Small intestine (tissue), 7 donors: ENCODE measurements around the gene XPO6. TPM values are rescaled to one million over a fixed set of nuclear protein-coding genes. Genes with fewer than 3 reads are reported as not detected.
"Not testable (repeated sequence)": the region's sequence is repeated elsewhere in the genome, so short reads cannot be mapped to it uniquely, and the experiment has no call there.

Source experiments
- DNase-seq, 2 donors: peaks; one replicate each; pipeline versions ENCODE4 v3.0.0 to v3.0.0-alpha.2; 2013
- FAIRE-seq: peaks from 2 replicates; lab custom pipeline; 2012; peaks lifted over from hg19 to GRCh38; lab: Jason Lieb, UNC
- H3K27ac ChIP-seq, 3 donors: one replicate each; pipeline ENCODE4 v1.5.1; 2013; ENCODE audit warnings: low read length in 2 of 3, mild to moderate bottlenecking in 2 of 3, control low read depth in 1 of 3, inconsistent platforms in 1 of 3, low read depth in 1 of 3, moderate library complexity in 1 of 3
- H3K27me3 ChIP-seq, 3 donors: one replicate each; pipeline ENCODE4 v1.6.1; 2013; ENCODE audit warnings: low read length in 3 of 3, inconsistent platforms in 1 of 3; ENCODE audit not compliant: control insufficient read depth in 3 of 3, insufficient read depth in 3 of 3
- H3K36me3 ChIP-seq, 3 donors: one replicate each; pipeline ENCODE4 v1.6.1; 2013; ENCODE audit warnings: low read length in 3 of 3, inconsistent platforms in 1 of 3, low read depth in 1 of 3, mild to moderate bottlenecking in 1 of 3, moderate library complexity in 1 of 3; ENCODE audit not compliant: control insufficient read depth in 3 of 3, insufficient read depth in 2 of 3
- H3K4me1 ChIP-seq, 3 donors: one replicate each; pipeline ENCODE4 v1.6.1; 2013; ENCODE audit warnings: low read length in 2 of 3, inconsistent platforms in 1 of 3, low read depth in 1 of 3, mild to moderate bottlenecking in 1 of 3, moderate library complexity in 1 of 3; ENCODE audit not compliant: control insufficient read depth in 3 of 3, insufficient read depth in 2 of 3
- H3K4me3 ChIP-seq, 3 donors: one replicate each; pipeline ENCODE4 v1.5.1; 2013; ENCODE audit warnings: low read length in 3 of 3, control low read depth in 1 of 3, inconsistent platforms in 1 of 3, low read depth in 1 of 3, mild to moderate bottlenecking in 1 of 3, moderate library complexity in 1 of 3
- H3K9me3 ChIP-seq, 2 donors: one replicate each; pipeline ENCODE4 v1.6.1; 2013; ENCODE audit warnings: low read depth in 1 of 2, low read length in 1 of 2; ENCODE audit not compliant: control insufficient read depth in 2 of 2, insufficient read depth in 1 of 2
- WGBS, 3 donors: extraction: QIAGEN DNeasy Blood & Tissue Kit; methylation state at CpG; one replicate each; pipeline ENCODE4 v1.1.7; 2013; 5-methylcytosine and 5-hydroxymethylcytosine counted together
- polyA plus RNA-seq, 4 donors: library from polyadenylated mRNA; stranded (reverse) in 3 of 4; unstranded in 1 of 4; fragments of 200-250 nt in 3 of 4; fragments of 120-200 nt in 1 of 4; gene quantifications; one replicate each; pipeline versions ENCODE4 v1.2.1 to v1.2.3, GENCODE V29; 2013
- donor health status: healthy with polysubstance abuse.
- donor health status: control.
- donor health status: control.
- donor health status: Bipolar disorder and iron deficiency.
- donor health status: healthy.

Gene XPO6
- polyA plus RNA-seq, 4 donors = 51.1 to 78.1 (median 56.7) TPM

DNA sequence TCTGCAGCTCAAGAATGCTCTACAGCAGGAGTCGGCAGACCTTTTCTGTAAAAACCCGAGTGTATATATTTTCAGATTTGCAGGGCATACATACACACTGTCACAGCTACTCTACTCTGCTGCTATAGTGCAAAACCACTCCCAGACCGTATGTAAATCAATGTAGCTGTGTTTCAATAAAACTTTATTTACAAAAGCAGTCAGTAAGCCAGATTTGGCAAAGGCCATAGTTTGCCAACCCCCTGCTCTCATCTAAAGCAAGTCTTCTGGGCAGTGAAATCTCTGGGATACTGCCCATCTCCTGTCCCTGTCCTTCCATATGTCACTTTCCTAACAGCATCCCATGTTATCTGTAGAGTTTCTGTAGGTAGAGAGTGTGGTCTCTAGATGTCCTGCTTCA, 91.0 kb downstream of the XPO6 start:
- Histone ChIP-seq H3K27ac (no peak overlapping the region), H3K27me3 (no peaks in the 10 kb centered on the region), H3K36me3 (peaks cover 5 to 32% (median 23%) of the 10 kb centered on the region in 3 donors), H3K4me3 (no peak overlapping the region), H3K4me1 (no peaks in the 10 kb centered on the region), H3K9me3 (no peaks in the 10 kb centered on the region)
- no peak for FAIRE-seq
- DNase-seq = no peak
- 88 to 94% (median 91%) methylated on average over 3 of the region's 3 CpGs for WGBS, 3 donors

DNA sequence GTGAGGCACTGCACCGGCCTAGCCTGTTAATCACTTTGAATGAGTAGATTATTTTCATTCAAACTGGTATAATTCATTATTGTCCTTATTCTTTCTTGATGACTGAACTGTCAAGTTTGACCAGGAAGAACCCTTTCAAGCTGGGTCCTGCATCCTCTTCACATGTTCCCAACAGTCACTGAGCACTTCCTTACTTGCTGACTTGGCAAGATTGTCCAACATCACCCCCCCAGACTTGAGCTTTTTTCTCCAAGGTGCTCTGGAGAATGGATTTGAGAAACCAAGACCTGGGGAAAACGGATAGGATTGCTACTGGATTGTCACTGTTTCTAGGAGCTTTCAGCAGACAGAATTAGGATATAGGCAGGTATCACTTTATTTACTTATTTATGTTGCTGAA, 93.1 kb downstream of the XPO6 start:
- Histone ChIP-seq H3K4me3 (no peak overlapping the region), H3K9me3 (no peaks in the 10 kb centered on the region), H3K4me1 (no peaks in the 10 kb centered on the region), H3K27ac (no peak overlapping the region), H3K36me3 (peaks cover 9 to 24% (median 23%) of the 10 kb centered on the region in 3 donors), H3K27me3 (no peaks in the 10 kb centered on the region)
- DNase-seq = no peak
- FAIRE-seq = no peak
- WGBS, 3 donors = 48 to 50% (median 48%) methylated on average over 2 of the region's 2 CpGs

DNA sequence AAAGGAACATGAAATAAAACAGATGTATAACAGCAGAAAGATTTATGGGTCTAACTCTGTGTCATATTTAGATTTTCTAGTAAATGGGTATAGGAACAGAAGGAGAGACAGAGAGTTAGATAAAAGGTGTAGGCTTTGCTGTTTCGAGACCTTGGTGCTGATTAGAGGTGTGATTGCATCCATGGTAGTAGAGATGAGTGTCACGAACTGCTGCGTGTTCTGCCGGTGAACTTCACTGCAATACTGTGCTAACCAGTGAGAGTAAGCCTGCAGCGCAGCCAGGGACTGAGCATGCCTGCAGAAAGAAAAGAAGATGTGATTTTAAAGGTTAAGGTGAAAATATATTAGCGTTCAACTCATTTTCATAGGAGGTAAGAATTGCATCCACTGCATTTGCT, 94.6 kb downstream of the XPO6 start:
- H3K4me1 ChIP-seq = no peaks in the 10 kb centered on the region

DNA sequence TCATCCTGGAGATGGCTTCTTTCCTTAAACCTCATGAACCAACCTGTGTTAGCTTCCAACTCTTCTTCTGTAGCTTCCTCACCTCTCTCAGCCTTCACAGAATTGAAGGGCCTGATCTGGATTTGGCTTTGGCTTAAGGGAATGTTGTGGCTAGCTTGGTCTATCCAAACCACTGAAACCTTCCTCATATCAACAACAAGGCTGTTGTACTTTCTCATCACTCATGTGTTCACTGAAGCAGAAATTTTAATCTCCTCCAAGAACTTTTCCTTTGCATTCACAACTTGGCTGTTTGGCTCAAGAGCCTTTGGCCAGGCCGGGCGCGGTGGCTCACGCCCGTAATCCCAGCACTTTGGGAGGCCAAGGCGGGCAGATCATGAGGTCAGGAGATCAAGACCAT, 95.9 kb downstream of the XPO6 start:
- peaks cover 18 to 34% (median 19%) of the 10 kb centered on the region in 3 donors for H3K36me3 ChIP-seq
- H3K27me3 ChIP-seq, H3K4me3 ChIP-seq, DNase-seq, H3K27ac ChIP-seq, FAIRE-seq, H3K9me3 ChIP-seq, H3K4me1 ChIP-seq: not testable (repeated sequence)
- WGBS, 3 donors = 96 to 98% (median 97%) methylated on average over 6 of the region's 6 CpGs

More for the DNA sequence above, 94.6 kb downstream of the XPO6 start:
- H3K27ac ChIP-seq = no peak overlapping the region
- 93 to 95% (median 94%) methylated on average over 6 of the region's 6 CpGs for WGBS, 3 donors
- peaks cover 13 to 27% (median 22%) of the 10 kb centered on the region in 3 donors for H3K36me3 ChIP-seq
- no peak for DNase-seq
- FAIRE-seq = no peak
- H3K9me3 ChIP-seq = no peaks in the 10 kb centered on the region
- no peak overlapping the region for H3K4me3 ChIP-seq
- H3K27me3 ChIP-seq = no peaks in the 10 kb centered on the region

DNA sequence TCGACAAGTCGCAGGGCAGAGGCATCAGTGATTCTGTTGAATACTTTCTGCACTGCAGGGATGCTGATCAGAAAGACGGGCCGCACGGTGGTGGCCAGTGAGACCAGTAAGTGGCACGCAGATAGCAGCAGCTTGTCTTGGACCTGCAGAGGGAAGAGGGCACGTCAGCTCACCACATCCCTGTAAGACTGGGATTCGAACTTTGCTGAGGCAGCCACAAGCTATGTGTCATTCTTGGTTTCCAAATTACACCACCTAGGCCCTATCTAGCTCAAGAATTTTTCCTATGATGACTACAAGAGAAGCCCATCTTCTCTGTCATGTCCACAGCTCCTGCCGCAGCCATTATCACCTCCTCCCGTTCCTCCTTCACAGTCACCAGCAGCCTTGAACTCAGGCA, 98.9 kb downstream of the XPO6 start:
- Histone ChIP-seq H3K27ac (no peak overlapping the region), H3K36me3 (peaks cover 15 to 45% (median 16%) of the 10 kb centered on the region in 3 donors), H3K27me3 (no peaks in the 10 kb centered on the region), H3K9me3 (no peaks in the 10 kb centered on the region), H3K4me1 (no peaks in the 10 kb centered on the region), H3K4me3 (no peak overlapping the region)
- WGBS, 3 donors = 89 to 91% (median 90%) methylated on average over 10 of the region's 10 CpGs
- FAIRE-seq (no peak), DNase-seq (no peak)

DNA sequence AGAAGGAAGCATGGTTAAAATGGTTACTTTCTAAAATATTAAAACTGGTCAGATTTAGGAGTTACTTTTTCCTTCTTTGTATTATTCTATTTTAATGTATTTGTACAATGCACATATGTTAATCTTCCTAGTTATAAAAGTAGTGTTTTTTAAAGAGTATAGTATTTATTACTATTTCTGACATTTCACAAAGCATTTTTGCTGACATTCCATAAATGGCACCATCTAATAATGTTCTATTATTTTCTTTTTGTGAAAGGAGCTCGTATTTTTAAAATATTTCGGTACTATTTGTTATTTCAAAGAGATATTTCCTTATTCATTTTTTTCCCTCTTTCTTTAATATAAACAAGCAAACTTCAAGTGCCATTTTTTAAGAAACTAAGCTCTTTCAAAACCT, 100.8 kb downstream of the XPO6 start:
- no peaks in the 10 kb centered on the region for H3K4me1 ChIP-seq
- H3K9me3 ChIP-seq = no peaks in the 10 kb centered on the region
- no peaks in the 10 kb centered on the region for H3K27me3 ChIP-seq
- peaks cover 19 to 57% (median 25%) of the 10 kb centered on the region in 3 donors for H3K36me3 ChIP-seq
- 91 to 96% (median 95%) methylated on average over 2 of the region's 2 CpGs for WGBS, 3 donors
- FAIRE-seq = no peak
- H3K27ac ChIP-seq = no peak overlapping the region
- no peak for DNase-seq
- no peak overlapping the region for H3K4me3 ChIP-seq

DNA sequence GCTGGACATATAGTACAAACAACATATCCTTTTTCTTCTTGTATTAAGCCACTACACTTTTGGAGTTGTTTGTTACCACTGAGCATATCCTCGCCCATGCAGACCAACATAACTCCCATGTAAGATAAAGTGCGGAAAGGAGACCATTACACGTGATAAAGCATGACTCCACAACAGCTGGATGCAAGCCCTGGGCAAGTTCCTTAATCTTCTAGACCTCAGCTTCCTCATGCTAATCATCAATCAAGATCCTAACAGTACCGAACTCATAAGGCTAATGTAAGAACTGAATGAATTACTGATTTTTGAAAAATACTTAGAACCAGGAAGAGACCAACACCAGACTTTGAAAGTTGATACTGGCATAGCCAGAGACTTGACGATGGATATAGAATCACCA, 101.3 kb downstream of the XPO6 start:
- no peak for FAIRE-seq
- H3K27ac ChIP-seq = no peak overlapping the region
- H3K4me3 ChIP-seq = no peak overlapping the region
- no peaks in the 10 kb centered on the region for H3K4me1 ChIP-seq
- peaks cover 20 to 54% (median 25%) of the 10 kb centered on the region in 3 donors for H3K36me3 ChIP-seq
- H3K27me3 ChIP-seq = no peaks in the 10 kb centered on the region
- 83 to 95% (median 93%) methylated on average over 5 of the region's 5 CpGs for WGBS, 3 donors
- H3K9me3 ChIP-seq = no peaks in the 10 kb centered on the region
- no peak for DNase-seq

DNA sequence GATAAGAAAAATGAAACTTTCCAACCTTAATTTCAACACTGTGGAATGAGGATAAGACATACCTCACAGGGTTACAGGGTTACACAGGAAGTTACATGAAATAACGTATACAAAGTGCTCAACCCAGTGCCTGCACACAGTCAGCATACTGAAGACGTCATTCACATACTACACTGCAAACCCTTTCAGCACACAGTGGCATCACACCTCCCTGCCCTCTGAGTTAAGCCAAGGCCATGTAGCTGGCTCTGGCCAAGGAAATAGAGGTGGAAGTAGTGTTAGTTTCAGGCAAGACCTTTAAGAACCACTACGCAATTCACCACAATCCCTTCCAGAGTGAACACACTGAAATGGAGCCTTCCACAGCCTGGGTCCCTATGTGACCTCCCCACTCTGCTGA, 101.7 kb downstream of the XPO6 start:
- peaks cover 18 to 55% (median 26%) of the 10 kb centered on the region in 3 donors for H3K36me3 ChIP-seq
- no peaks in the 10 kb centered on the region for H3K4me1 ChIP-seq
- no peaks in the 10 kb centered on the region for H3K9me3 ChIP-seq
- H3K27ac ChIP-seq = no peak overlapping the region
- H3K4me3 ChIP-seq = no peak overlapping the region
- WGBS, 3 donors = 68 to 90% (median 79%) methylated on average over 3 of the region's 3 CpGs
- no peak for FAIRE-seq
- DNase-seq = no peak
- no peaks in the 10 kb centered on the region for H3K27me3 ChIP-seq

DNA sequence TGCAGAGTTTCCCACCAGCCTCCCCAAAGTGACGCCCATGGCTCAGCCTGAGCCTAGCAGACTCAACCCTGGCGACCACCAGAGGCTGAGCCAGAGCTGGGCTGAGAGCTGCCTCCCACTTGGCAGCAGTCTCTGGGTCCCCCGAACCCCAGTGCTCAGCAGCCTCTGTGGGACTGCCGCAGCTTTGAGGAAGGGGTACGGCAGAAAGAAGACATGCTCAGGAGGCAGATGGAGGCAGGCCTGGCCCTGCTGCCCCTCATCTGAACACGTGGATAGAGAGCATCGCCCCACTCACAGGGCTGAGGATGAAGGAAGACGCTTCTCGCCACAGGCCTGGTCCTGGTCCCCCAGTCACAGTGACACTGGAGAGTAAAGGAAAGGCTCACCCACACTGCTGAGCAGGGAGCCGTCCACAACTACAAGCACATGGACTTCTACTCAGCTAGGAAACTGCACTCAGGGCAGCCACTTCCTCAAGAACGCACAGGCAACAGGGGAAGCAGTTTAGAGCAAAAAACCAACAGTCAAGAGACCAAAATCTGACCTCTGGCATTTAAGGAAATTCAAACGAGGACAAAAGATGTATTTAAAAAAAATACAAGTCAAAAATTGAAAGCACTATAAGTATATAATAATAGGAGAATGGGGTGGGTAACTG, 103.0 kb downstream of the XPO6 start:
- H3K36me3 ChIP-seq = peaks cover 23 to 69% (median 35%) of the 10 kb centered on the region in 3 donors
- H3K9me3 ChIP-seq = no peaks in the 10 kb centered on the region
- no peaks in the 10 kb centered on the region for H3K4me1 ChIP-seq
- DNase-seq (no peak), FAIRE-seq (no peak)
- no peak overlapping the region for H3K4me3 ChIP-seq
- no peaks in the 10 kb centered on the region for H3K27me3 ChIP-seq
- WGBS, 3 donors = 82 to 85% (median 83%) methylated on average over 11 to 12 of the region's 12 CpGs
- no peak overlapping the region for H3K27ac ChIP-seq
